Islet of Langerhans (tissue), 1 donor: ENCODE data around the gene ADH5.
"Not testable (repeated sequence)": the region's sequence is repeated elsewhere in the genome, so short reads cannot be mapped to it uniquely, and the experiment has no call there.

Source experiments
- FAIRE-seq: peaks from one replicate; lab custom pipeline; 2011; peaks lifted over from hg19 to GRCh38; lab: Jason Lieb, UNC

Gene ADH5

DNA sequence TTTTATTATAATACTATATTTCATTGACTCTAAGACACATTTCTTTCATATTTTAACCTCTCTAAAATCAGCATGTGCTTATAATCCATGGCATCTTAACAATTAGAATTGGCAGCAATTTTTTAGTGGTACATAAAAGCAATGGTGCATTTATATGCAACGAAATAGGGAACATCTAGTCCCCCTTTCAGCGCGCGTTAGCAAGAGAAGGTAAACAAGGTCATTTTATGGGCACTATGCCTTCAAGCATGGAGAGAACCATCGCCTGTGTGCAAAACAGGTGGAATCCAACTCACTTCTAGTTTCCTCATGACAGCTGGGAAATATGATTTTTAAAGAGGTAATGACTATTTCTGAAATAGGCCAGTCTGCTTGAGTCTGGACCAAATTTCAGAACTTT lies 6.4 kb downstream of the ADH5 start:
- FAIRE-seq, result no peak

DNA sequence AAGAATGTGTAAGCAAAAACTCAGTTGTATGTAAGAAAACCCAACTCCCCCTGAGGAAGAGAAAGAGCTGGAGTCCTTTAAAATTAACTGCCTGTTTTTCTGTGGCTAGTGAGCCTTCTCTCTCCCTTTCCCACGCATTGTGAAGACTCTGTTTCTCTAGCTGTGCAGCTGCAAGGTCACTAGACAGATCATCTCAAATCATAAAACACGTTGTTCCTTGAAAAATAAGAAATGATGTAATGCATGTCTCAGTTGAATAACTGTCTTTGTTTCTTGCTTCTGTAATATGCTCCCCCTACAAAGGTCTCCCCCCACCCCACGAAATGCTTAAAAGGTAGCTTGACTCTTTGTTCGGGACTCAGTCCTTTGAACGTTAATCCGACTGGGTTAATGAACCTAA lies 7.7 kb downstream of the ADH5 start:
- FAIRE-seq, result not testable (repeated sequence)

DNA sequence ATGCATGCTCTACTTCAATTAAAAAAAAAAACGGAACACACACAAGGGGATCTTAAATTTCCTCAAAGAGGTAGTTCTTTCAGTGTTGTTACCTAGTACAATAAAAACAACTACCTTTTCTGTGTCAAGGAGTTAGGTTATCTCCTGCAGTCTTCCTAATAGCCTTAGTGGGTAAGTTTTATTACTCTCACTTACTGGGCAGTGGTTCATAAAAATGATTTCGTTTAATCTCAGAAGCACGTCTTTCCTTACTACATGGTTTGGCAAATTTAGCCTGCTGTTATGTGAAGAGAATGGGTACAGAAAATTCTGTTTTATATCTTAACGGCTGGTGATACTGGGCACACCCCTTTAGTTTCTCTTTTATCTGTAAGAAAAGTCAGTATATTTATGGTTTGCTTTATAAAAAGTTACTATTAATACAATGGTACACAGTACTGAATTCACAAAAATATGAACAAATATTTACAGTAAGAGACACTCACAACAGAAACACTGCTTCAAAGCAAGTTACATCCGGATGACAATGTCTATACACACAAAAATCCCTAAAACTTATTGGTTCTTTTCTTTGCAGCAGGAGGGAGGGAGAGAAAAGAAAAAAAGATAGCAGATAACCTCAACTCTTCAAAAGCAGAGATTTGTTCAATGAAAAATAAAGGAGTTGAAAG lies 8.8 kb downstream of the ADH5 start:
- FAIRE-seq, result no peak

DNA sequence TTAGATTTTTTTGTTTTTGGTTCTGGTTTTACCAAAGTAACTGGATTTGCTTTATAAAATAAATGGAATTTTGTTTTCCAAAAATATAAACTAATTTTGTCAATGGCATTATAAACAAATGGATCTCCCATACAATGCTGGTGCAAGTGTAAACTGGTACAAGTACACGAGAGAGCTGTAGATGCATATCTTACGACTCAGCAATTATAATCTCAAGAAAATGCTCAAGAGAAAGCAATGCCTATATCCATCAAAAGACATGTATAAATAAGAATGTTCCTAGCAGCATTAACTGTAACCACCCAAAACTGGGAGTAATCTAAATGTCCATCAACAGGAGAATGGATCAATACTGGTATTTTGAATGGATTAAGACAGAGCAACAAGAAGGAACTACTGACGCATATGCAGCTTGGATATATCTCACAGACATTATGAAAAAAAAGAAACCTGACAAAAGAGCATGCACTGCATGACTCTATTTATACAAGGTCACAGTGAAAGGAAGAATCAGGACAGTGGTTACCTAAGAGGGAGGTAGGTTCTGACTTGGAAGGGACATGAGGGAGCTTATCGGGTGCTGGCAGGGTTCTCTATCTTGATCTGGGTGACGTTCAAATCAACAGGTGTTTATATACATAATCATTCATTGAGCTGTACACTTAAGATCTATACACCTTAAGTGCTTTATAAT lies 9.5 kb downstream of the ADH5 start:
- no peak for FAIRE-seq

DNA sequence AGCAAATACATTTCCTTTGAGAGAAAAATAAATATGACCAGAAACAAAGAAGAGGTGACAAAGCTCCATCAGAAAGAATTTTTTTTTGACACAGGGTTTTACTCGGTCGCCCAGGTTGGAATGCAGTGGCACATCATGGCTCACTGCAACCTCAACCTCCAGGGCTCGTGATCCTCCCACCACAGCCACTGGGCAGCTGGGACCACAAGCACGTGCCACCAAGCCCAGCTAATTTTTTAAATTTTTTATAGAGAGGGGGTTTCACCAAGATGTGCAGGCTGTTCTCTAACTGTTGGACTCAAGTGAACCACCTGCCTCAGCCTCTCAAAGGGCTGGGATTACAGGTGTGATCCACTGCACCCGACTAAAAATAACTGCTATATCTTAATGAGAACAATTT lies 10.3 kb downstream of the ADH5 start:
- FAIRE-seq, result no peak

DNA sequence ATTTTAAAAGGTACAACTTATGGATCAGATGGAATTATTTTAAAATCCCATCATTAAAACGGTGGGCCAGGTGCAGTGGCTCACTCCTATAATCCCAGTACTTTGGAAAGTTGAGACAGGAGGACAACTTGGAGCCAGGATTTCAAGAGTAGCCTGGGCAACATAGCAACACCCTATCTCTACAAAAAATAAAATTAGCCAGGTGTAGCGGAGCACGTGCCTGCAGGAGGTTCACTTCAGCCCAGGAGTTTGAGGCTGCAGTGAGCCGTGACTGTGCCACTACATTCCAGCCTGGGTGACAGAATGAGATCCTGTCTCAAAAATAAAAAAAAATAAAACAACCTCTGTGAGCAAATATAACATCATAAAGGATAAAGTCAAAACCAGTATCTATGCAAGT lies 11.4 kb downstream of the ADH5 start:
- no peak for FAIRE-seq

DNA sequence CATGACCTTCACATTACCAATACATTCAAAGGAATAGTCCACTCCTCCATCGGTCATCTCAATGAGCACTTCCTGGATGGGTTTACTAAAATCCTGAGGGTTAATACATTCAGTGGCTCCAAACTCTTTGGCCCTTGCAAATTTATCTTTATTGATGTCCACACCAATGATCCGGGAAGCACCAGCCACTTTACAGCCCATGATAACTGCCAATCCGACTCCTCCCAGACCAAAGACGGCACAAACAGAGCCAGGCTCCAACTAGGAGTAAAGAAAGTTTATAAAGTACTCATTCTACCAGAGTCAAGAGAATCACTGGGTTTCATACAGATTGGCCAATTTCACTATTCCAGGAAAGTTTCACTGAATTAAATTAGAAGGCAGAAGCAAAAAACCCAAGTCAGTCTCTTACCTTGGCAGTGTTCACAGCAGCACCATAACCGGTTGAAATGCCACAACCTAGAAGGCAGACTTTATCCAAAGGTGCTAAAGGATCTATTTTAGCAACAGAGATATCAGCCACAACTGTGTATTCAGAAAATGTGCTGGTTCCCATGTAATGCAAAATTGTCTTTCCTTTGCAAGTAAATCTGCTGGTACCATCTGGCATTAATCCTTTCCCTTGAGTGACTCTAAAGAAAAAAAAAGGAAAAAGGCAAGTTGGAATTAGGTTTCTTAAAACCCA lies 12.2 kb downstream of the ADH5 start:
- FAIRE-seq, result no peak

DNA sequence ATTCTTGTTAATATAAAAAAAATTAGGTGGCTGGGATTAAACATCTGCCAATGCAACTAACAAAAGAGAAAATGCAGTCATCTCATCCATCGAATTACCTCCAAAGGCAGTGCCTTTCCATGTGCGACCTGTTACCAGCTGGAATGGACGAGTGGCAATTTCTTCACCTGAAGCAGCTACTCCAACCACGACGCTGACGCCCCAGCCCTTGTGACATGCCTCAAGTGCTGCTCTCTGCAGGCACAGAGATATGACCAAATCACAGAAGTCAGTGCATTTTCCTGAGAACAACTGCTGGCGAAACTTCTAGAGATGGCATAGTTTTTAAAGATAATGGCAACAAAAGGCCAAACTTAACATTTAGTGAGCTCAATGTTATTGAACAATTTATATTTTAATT lies 13.8 kb downstream of the ADH5 start:
- no peak for FAIRE-seq

DNA sequence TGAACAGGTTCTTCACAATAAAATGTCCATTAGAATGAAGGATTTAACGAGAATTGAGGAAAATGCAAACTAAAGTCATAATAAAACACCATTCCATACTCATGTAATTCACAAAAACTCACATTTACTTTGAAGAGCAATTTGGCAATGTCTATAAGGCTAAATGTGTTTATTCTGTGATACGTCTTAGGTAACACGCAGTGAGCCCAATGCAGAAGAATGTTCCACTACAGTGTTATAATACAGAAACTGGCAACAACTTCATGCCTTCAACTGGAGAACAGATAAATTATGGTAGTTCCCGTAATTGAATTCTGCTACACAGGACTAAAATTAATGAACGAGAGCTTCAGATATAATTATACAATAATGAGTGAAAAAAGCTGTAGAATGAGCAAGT lies 17.4 kb downstream of the ADH5 start:
- no peak for FAIRE-seq

DNA sequence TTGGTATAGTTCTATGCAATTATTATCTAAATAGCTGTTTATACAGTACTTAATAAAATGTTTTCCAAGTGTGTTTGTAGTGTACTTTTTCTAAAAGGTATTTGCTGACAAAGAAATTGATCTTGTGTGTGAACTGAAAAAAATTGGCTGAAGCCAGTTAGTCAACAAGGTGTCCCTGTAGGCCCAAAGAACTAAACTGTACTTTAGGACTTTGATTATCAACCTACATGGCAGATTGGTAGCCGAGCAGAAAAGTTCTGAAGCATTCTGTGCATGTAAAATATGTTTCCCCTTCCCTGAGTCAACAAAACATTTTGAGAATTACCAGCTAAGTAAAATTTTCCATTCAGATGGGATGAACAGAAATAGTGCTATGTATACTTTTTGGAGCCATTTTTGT lies 21.0 kb downstream of the ADH5 start:
- no peak for FAIRE-seq

DNA sequence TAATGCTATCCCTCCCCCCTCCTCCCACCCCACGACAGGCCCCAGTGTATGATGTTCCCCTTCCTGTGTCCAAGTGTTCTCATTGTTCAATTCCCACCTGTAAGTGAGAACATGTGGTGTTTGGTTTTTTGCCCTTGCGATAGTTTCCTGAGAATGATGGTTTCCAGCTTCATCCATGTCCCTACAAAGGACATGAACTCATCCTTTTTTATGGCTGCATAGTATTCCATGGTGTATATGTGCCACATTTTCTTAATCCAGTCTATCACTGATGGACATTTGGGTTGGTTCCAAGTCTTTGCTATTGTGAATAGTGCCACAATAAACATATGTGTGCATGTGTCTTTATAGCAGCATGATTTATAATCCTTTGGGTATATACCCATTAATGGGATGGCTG lies 23.1 kb downstream of the ADH5 start:
- FAIRE-seq, result not testable (repeated sequence)

DNA sequence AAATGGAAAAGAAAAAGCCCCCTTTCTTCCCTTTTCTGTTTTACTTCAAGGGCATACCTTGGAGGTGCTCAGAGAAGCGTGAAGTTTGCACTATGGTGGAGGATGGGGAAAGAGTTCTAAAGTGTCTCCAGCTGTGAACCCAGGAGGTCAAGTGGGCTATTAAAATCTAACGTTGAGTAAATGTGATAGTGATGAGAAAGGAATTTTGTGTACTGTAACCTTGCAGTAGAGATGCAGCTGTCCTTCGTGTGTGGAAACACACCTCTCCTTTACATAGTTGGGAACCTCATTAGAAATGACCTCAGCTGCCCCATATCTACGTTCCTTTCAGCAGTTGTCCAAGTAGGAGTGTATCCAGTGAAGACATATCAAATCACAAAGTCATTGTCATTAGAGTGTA lies 26.5 kb downstream of the ADH5 start:
- no peak for FAIRE-seq

DNA sequence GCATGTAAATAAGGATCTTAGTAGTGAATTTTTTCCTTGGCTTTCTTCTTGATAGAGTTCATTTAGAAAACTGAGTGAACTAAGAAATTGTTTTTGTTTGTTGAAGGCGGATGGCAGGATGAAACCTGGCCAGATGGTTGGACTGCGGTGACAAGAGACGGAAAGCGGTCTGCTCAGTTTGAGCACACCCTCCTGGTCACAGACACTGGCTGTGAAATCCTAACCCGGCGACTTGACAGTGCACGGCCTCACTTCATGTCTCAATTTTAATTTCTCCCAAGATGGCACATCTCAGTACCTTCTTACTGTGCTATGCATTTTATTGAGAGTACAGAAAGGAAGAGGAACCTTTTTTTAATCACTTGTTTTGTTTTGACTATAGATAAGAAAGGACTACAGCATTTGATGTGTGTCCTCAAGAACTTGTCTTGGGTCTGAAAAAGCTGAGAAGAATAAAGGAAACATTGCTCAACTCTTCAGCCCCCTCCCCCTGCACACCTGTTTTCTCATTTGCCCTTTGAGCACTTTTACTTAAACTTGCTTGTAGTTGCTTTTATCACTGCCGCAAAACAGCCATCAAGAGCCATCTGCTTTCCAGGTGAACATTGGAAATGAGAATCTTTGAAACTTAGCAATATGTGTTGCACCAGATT lies 27.4 kb downstream of the ADH5 start:
- no peak for FAIRE-seq

DNA sequence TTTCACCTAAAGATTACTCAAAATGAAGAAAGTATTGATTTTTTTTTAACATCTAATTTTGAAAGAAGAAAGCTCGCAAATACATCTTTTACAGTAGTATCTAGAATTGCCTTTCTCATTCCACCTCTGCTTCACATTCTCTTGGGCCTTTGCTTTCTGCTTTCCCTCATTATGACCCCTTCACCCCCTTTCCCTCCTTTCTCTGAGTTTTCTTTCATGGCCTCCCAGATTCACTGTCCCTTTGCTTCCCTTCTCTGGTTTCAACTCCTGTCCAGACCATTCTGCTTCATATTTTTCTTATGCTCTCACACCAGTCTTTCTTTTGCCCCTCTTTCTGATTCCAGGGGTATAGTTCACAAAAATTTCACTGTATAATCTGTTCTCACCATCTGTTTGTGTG lies 29.0 kb downstream of the ADH5 start:
- no peak for FAIRE-seq

DNA sequence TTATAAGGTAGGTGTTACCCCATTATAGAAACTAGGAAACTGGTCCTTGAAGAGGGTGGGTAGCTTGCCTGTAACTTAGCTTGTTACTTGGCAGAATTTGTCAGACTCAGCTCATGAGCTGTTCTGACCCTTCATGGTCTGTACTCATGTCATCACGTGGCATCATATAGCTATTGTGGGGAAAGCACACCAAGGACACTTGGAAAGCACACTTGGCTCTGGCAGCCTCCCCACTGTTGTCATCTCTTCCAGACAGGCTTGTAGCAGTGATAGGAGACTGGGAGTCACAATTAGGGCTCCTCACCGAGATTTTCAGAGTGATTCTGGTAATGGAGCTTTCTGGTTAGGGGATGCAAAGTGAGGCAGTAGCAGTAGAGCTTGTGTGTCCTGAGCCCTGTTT lies 30.4 kb downstream of the ADH5 start:
- FAIRE-seq, result no peak

DNA sequence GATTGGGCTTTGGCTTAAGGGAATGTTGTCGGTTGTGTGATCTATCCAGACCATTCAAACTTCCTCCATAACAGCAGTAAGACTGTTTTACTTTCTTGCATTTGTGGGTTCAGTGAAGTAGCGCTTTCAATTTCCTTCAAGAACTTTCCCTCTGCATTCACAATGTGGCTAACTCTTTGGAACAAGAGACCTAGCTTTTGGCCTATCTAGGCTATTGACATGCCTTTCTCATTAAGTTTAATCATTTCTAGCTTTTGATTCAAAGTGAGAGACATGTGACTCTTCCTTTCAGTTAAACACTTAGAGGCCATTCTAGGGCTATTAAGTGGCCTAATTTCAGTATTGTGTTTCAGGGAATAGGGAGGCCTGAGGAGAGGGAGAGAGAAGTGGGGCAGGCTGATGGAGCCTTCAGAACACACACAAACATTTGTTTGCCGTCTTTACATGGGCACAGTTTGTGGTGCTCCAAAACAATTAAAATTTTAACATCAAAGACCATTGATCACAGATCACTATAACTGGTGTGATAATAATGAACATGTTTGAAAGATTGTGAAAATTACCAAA lies 34.1 kb downstream of the ADH5 start:
- no peak for FAIRE-seq

DNA sequence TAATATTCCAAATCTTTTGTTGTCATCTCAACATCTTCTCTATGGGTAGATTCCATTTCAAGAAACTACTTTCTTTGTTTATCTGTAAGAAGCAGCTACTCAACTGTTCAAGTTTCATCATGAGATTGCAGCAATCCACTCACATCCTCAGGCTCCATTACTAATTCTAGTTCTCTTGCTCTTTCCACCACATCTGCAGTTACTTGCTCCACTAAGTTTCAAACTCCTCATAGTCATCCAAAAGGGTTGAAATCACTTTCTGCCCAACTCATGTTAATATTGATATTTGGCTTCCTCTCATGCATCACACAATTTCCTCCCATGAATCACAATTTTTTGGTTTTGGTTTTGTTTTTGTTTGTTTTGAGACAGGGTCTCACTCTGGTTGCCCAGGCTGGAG lies 35.7 kb downstream of the ADH5 start:
- no peak for FAIRE-seq

DNA sequence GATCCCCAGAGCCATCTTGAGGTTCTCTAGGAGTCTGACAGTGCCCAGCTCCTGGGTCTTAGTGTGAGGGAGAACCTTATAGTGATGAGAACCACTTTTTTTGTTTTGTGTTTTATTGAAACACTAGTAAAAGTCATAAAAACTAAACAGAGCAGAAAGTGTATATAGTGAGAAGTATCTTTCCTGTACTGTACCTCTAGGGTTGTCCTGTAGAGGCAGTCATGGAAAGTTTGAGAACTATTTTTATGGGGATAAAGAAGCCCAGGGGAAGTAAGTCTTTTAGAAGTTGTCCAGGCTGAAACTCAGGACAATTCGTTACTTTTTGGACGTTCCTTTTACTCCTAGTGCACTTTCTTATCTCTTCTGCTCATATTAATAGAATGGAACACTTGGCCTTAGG lies 40.9 kb downstream of the ADH5 start:
- no peak for FAIRE-seq

DNA sequence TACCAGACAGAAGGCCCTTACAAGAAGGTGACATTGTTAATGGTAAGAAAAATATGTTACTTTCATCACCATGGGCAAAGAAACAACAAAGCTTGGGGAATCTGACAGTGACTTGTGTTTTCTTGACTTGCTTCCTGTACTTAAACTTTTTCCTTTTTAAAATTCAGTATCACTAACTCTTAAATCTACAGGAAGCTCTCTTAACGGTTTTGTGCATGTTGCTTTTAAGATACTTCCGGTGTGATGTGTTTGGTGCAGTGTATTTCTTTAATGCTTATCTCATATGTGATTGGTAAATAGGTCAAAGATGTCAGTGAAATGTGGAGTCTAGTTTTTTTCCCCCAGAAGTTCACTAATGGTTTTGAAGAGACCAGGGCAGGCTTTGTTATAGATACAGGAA lies 45.2 kb downstream of the ADH5 start:
- no peak for FAIRE-seq

DNA sequence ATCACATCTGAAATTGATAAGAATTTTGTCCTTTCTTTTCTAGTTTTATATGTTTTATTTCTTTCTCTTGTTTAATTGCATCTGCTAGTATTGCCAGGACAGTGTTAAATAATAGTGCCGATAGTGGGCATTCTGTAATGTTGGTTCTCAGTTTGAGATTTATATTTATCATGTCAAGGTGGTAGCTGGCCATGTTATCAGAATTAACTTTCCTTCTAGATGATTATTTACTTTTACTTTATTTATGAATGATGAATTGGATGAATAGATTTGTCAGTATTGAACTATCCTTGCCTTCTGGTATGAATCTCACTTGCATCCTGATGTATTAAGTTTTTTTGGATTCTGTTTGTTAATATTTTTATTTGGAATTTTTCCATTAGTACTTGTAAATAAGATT lies 50.4 kb downstream of the ADH5 start:
- peak; percentile 47 for FAIRE-seq

DNA sequence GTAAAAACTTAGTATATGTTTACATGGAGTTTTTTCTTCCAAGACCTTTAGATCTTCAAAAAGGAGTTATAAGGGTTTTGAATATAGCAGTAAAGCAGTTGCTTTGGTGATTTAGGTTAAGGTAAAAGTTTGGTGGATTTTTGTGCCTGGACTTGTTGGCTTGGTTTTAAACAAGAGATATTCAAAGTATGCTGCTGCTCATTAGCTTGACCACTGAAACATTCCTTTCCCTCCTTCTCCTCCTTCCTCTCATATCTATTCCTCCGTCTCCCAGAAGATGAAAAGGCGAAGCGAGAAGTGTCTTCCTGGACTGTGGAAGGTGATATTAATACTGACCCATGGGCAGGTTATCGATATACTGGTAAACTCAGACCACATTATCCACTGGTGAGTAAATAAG lies 54.6 kb downstream of the ADH5 start:
- no peak for FAIRE-seq

DNA sequence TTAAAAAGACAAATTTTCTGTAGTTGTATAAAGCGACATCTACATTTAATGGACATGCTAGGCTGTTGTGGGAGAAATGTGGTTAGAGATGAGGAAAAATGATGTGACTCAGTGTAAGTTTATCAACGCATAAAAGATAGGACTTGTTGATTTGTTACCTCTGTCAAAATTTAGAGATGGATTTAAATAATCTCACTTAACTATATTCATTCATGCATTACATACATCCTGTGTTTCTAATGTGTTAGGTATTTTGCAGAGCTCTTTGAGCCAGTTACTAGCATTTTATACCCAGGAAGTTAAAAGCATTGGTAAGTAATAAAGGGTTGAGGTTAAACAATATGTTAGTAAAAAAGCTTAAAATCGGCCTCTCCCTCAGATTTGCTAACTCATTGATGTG lies 58.7 kb downstream of the ADH5 start:
- FAIRE-seq, result peak; percentile 65
